Measurements from ENCODE around the gene BMPR1A.

Gene BMPR1A

DNA sequence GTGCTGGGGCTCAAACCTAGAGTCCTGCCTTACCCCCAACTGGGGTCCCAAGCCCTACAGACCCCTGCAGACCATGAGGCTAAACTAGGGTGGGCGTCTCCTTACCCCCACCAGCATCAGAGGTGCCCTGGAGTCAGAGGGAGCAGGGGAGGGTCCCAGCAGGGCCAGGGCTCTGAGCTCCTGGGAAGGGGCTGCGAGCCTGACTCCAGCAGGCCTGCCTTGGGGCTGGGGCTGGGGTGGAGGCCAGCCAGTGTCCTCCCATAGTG, 203.3 kb downstream of the BMPR1A start:
- DNase-seq = no peak

DNA sequence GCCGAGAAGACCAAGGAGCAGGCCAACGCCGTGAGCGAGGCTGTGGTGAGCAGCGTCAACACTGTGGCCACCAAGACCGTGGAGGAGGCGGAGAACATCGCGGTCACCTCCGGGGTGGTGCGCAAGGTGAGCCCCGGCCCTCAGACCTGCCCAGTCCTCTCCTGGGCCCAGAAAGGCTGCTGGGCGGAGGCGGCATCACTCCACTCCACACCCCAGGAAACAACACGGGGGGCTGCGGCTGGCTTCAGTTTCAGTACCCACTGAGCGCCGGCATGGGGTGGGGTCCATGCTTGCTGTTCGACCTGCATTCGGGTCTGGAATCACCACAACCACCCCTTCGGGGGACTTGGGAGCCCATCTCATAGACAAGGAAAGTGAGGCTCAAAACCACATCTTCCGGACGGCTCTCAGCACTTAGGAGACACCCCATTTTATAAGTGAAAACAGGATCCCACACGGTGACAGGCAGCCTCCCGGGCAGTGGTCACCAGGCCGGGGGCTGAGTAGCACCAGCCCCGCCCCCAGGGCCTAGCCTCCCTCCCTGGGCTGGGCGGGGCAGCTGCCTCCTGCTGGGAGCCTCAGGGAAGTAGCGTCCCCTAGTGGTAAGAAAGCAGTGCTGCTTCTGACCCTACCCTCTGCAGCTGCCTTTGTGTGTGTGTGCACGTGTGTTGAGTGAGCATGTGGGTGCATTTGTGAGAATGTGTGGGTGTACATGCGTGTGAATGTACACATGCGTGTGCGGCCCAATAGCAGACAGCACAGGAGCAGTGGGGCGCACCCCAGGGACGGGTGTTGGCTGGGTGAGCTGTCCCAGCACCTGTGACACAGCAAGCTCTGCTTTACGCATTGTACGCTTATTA, 203.8 kb downstream of the BMPR1A start:
- peak; percentile 64 for DNase-seq

DNA sequence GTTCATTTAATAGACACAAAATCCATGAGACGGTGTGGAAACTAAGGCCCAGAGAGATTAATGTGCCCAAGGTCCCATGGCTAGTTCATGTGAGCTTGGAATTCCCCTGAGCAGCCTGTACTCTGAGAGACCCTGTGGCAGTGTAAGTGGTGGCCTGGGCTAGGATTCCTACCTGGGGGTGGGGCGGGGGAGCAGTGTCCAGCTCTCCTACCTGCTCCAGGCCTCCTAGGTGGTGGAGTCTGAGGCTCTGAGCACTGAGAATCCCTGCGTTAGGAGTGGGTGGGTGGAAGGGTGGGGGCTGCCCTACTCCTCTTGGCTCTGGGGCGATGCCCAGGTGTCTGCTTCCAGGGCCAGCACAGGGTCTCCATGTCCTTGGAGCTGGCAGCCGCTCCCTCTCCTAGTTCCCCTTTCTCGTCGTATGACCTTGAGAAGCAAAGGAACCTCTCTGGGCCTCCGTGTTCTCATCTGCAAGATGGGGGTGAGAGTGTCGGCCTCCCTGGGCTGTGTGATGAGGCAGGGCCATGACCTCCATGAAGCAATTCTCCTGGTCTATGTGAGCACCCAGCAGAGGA, 204.5 kb downstream of the BMPR1A start:
- no peak for DNase-seq

DNA sequence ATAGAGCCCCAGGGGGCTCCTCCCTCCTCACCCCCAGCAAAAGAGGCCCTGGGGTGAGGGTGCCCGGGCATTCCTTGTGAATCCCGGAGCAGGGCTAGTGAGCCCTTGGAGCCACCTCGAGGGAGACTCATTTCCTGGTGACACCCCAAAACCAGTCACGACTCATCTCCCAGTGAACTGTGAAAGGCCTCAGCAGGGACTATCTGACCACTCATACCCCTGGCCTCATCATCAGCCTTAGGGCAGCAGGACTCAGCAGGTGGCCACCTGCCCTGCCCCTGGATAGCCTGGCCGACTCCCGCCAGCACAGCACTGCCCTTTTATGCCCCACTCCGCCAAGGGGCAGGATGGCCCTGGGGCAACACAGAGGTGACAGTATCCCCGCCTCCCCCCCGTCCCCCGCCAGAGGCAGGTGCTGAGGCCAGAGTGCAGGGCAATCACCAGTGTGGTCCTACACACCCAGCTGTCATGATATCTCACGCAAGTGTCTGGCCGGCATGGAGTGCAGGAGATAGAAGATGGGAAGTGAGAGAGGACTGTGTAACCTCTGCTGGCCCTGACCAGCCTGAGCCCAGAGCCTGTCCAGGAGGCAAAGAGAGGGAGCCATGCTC, 205.2 kb downstream of the BMPR1A start:
- no peak for DNase-seq

DNA sequence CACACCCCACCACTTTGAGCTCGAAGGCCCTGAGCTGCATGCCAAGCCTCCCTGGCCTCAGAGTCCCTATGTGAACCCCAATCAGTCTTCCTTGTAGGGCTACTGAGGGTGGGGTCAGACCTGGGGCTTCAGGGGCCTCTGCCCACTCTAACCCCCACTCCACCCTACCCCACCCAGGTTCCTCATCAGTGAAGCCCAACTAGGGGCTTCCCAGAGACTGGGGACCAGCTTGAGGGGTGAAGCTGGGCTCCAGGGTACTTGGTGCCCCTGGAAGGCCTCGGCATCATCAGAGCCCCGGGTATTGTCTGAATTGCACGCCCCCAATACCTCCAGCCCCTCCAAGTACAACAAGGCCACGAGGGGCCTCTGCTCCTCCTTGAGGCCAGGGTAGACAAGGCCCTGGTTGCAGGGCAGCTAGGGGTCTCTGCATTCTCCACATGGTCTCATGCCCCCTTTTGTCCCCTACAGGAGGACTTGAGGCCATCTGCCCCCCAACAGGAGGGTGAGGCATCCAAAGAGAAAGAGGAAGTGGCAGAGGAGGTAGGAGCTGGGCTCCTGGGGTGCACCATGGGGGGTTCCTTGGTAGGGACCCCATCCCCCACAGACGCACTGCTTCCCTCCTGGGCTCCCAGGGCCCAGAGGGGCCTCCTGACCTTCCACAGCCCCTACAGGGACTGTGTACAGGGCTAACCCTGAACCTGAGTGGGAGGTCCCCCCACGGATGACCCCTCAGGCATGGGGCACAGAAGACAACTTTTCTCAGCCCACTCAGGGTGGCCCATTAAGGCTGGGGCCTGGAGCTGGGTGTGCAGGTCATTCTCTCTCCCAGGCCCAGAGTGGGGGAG, 205.9 kb downstream of the BMPR1A start:
- no peak for DNase-seq

DNA sequence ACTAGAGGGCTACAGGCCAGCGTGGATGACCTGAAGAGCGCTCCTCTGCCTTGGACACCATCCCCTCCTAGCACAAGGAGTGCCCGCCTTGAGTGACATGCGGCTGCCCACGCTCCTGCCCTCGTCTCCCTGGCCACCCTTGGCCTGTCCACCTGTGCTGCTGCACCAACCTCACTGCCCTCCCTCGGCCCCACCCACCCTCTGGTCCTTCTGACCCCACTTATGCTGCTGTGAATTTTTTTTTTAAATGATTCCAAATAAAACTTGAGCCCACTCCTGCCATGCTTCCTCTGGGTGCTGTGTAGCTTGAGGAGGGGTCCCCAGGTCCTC, 206.5 kb downstream of the BMPR1A start:
- no peak for DNase-seq

DNA sequence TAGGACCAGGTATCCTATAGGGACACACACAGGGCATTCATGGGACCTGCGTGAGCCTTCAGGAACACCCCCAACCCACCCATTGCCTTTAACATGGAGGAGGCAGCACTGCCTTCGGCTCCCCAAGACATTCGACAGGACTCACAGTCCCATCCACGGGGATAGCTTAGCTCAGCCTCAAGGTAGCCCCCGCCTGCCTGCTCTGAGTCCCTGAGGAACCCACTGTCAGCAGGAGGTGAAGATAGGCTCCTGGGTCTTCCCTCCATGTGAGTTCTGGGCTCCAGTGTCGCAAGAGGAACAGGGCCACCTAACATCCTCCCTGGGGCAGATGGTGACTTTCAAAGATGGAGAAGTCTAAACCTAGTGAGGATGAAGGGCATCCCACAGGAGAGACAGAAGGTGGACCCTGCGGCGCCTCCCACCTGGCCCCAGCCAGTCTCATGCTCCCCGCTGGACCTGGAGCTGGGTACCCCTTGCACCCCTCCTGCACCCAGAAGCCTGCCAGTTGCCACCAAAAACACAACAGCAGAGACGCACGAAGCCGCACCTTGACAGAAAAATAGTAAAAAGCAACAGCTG, 207.0 kb downstream of the BMPR1A start:
- no peak for DNase-seq

DNA sequence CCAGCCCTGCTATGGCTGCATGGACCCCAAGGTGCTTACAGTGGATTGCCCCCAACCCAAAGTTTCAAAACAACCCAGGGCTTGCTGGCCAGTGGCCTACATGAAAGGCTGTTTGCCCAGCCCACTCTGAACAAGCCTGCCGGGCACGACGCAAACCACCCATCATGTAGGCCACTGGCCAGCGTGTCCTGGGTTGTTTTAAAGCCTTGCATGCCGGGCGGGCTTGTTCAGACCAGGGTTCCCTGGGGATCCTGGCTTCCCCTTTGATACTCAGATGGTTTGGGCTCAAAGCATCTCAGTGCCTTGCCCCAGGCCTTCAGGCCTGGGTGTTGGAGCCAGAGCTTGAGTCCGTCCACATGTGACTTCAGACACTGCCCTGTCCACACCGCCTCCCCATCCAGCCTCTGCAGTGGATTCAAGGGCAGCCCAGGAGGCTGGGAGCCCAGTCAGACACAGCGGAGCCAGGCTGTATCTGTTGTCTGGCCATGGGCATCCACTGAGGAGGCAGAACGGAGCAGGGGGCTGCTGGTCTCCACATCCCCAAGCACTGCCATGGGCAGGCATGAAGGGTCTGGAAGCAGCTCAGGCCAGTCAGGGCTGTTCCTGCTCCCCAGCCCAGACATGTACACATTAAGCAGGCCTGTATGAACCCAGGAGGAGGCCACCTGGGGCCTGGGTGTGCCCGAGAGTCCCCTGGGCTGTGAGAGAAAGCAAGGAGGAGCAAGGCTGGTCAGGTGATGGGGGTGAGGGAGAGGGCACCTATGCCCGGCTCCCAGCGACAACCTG, 207.8 kb downstream of the BMPR1A start:
- DNase-seq = no peak

DNA sequence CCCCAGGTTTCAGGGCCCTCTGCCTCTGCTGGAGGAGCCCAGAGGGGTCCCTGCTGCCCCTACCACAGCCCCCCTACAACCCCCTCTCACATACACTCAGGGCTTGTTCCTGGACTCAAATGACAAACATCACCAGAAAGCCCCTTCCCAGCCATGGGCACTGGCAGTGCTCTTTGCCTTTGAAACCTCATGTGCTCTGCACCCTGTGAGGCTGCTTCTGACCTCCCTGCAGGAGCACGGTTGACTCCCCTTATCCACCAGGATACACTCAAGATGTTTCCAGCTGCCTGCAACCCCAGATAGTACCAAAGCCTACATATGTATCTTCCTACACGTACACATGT, 208.4 kb downstream of the BMPR1A start:
- DNase-seq = no peak

DNA sequence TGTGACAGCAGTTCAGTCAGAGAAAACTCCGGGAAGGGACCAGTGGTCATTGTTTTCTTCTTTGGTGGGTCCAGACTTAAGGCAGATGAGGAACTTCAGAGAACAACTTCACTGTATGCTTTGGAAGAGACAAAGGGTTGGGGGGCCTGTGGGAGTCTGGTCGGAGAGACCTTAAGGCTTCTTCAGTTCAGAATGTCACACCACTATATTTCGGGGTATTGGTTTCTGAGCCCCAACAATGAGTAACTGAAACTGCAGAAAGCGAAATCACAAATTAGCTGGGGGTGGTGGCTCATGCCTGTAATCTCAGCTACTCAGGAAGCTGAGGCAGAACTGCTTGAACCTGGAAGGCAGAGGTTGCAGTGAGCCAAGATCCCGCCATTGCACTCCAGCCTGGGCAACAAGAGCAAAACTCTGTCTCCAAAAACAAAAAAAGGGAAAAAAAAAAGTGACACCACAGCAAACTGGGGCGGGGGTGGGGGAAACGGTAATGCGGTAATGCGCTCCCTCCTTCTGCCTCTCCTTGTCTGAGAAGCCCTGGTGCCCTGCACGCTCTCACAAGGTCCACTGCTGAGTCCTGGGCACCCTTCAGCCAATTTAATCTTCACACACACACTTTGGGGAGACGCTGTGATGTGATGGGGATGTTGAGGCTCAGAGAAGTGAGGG, 209.7 kb downstream of the BMPR1A start:
- DNase-seq = no peak

DNA sequence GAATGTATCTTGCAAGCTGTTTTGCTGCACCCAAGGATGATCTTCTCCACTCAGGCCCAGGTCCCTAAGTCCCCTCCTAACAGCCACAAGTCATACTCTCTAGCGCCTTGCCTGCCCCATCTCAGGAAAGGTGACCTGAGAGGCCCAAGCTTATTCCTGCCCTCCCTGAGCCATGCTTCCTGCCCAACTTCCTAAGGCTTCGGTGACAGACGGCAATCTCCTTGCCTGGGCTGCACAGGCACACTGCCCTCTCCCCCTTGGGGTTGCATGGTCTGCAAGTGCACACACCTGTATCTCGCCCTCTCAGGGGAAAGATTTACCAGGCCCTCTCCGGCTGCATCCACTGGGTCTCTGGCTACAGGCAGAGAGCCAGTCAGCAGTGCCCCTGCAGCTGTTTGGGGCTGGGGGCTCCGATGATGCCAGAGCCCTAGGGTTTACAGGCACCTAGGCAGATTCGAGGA, 211.1 kb downstream of the BMPR1A start:
- no peak for DNase-seq

DNA sequence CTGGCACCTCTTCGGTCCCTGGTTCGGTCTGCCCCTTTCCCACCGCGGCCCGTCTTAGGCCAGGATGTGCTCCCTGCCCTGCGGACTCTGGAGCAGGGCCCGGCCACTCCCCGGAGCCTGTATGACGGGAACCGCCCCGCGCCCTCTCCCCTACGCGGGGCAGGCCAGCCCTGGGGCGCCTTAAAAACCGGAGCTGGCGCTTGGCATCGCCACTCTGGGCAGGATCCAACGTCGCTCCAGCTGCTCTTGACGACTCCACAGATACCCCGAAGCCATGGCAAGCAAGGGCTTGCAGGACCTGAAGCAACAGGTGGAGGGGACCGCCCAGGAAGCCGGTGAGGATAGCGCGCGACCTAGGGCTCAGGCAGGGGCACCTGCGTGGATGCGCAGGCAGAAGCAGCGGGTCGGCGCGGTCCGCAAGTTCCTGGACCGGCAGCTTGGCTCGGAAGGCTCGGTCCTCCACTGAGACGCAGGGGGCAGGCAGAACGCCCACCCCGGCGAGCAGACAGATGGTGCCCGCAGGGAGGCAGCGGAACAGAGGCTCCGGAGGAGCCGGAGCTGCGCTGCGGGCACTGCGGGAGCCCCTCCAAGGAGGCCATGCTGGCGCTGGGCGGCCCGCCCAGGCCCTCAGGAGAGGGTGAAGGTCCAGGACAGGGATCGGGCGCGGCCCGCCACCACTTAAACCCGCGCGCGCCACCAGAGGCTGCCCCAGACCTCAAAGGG, 212.0 kb downstream of the BMPR1A start, which contains the start of gene ADIRF:
ADIRF (plus strand) TSS at position 212 of the 723 bp plus-strand sequence; CDS start at position 275, 63 bp downstream.
- no peak for DNase-seq

DNA sequence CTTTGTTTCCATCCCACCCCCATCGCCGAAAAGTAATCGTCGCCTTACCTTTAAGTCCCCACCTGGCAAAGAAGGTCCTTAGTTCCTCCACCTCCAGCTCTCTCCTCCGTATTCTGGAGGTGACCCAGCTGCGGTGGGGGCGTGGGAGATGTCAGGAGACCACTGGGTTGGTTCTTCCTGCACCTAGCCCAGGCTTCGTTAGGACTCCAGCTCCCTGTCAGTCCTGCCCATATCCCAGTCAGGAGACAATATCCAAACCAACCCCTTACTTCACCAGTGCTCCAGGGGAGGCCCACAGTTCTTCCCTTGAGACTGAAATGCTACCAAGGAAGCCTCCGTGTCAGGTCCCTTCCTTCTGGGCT, 212.6 kb downstream of the BMPR1A start:
- no peak for DNase-seq

DNA sequence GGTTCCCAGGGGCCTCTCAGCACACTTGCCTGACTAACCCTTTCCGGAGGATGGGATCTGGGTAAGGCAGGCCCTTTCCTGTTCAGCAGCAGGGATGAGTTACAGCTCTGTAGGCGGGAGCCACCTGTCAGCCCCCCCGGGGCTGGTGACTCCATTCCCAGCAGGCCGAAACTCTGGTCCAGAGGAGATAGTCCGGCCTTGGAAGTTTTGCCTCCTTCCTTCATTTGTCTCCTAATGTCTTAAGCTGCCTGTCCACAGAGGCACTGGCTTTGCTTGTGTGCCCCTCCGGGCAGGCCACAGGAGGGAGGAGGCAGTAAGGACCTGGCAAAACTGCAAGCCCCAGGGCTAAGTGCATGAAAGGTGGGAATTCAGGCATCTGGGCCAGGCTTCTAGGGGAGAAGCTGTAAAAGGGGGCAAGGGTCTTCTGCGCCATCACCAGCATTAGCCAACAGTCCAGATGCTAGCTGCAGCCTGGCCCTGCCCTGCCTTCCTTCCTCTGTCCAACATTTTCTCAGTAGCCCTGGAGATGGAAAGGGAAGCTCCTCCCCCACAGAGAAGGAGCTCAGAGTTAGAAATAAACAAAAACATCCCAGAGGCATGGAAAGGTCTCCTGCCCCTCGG, 213.1 kb downstream of the BMPR1A start:
- no peak for DNase-seq

DNA sequence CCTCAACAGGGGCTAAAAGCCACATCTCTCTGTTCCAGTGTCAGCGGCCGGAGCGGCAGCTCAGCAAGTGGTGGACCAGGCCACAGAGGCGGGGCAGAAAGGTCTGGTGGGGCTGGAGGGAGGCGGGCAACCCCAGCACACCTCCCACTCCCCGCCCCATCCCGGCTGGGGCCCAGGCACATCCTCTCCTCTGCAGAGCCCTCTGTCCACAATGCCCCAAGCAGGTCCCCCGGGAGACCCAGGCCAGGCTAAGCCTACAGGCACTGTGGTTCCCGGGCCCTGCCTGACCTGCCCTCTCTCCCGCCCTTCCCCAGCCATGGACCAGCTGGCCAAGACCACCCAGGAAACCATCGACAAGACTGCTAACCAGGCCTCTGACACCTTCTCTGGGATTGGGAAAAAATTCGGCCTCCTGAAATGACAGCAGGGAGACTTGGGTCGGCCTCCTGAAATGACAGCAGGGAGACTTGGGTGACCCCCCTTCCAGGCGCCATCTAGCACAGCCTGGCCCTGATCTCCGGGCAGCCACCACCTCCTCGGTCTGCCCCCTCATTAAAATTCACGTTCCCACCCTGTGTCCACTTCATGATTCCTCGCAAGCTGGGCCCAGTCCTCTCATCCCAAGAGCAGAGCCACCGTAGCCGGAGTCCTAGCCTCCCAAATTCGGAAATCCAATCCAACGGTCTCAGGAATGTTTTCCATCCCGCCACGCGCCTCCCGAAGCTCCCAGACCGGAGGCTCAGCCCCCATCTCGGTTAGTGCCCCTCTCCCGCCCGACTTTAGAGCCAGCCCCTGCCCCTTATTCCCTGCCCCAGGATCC, 214.0 kb downstream of the BMPR1A start:
- DNase-seq = no peak

DNA sequence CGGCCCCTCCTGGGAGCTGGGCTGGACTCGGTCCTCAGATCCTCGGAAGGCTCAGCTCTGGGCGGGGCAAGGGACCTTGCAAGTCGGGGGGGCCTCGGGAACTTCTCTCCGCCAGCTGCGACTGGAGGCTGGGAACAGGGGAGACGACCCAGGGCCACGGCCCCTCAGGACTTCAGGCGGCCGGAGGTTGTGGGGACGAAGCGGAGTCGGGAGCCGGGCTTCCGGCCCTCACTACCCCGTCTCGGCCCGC, 214.5 kb downstream of the BMPR1A start:
- no peak for DNase-seq

DNA sequence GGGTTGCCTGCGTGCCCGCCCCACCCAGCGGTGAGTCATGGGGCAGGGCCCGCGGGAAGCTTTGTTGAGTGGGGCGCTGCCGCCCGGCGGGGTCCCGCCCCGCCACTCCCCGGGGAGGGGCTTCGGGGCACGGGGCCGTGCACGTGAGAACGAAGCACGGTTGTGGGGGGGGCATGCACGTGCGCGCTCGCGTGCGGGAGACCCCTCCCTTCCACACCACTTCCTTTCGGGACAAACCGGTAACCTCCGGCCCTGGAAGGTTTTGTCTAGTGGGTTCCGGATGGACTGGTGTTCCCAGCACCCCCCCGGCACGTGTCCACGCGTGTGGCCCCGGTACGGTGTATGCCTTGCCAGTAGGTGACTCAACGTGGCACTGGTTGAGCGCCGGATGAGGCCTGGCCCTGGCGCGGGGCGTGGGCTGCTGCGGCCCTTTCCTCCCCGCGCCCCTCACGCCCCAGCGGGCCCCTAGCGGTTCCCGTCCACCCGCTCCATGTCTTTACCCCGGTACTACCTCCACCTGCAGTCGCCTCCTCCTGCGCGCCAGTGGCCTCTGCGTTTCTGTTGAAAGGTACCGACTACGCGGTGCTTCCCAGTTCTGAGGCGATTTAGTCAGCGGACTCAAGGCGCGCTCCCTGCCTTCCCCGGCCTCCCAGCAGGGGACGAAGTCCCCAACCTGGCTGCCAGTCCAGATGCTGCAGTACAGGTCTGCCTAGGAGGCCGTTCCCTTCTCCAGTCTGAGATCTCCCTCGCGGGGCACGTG, 215.0 kb downstream of the BMPR1A start:
- DNase-seq = peak; percentile 93

DNA sequence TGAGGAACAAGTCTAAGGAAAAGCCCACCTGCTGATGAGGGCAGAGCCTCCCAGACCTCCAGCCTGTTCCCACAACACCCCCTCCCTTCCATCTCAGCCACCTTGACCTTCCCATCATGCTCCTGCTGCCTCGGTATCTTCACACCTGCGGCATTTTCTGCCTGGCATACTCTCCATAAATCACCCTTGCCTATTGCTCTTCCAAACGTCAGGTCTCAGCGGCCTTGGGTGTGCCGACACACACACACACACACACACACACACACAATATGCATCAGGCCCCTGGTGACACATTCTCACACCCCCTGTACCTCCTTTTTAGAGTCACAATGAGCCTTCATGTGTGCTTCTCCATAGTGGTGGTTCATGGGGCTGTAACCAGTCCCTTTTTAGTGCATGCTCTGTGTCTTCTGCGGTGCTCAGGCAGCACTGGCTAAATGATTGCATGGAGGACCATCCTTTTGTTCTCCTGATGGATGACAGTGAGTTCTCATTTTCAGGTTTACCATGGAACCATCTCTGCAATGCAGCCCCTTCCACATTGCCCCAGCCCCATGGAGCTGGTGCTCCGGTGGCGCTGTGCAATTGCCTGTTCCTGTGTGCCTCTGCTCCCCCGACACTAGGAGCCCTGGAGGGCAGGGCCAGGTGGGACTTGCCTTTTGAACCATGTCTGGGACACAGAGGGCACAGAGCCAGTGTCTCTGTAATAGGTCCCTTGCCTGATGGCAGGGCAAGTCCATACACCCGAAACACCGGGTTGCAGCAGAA, 216.4 kb downstream of the BMPR1A start:
- no peak for DNase-seq

DNA sequence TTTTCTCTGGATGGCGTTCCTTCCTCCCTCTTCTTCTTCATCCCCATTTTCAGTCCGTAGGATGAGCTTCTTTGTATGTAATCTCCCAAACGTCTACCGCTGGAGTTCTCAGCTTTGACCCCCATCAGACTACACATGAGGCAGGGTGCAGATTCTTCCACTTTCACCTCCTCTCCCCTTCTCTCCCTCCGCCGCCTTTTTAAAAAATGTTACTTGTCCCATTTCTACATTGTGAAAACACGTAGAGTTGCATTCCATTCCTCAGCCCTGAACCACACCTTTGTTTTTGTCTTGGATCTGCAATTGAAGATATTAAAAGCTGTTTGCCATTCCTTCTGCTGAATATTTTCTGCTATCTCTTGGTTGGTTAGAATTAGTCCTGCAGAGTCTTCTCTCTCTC, 218.1 kb downstream of the BMPR1A start:
- DNase-seq = no peak
